Stimulated activated CD4-positive, alpha-beta T cell treated with anti-CD3 and anti-CD28 coated beads, Interleukin-2, amount 100 ng/mL, for 4 hours (primary cell): ENCODE data around the gene CRYGN.
A peak's percentile ranks its signal among the peaks of the same experiment; 100 is the strongest.

Experiments used
- DNase-seq: peaks from one replicate; pipeline ENCODE4 v3.0.0-alpha.2; 2020; ENCODE audit warnings: low read depth

Gene CRYGN

GRCh38 chr7:151459726-151460473, 20.0 kb upstream of the CRYGN start:
- no peak for DNase-seq

GRCh38 chr7:151457534-151457933, 17.6 kb upstream of the CRYGN start:
- DNase-seq, result no peak

- DNase-seq, result no peak
These were observed 16.8 kb upstream of the CRYGN start for GRCh38 chr7:151456782-151457181.

GRCh38 chr7:151456276-151456675, 16.3 kb upstream of the CRYGN start:
- no peak for DNase-seq

- DNase-seq, result no peak
These were observed 15.7 kb upstream of the CRYGN start for GRCh38 chr7:151455690-151456089.

- no peak for DNase-seq
These were observed 15.1 kb upstream of the CRYGN start for GRCh38 chr7:151454932-151455530.

GRCh38 chr7:151454305-151454704, 14.4 kb upstream of the CRYGN start:
- no peak for DNase-seq

GRCh38 chr7:151453326-151453791, 13.4 kb upstream of the CRYGN start:
- no peak for DNase-seq

GRCh38 chr7:151452680-151453325, 12.9 kb upstream of the CRYGN start:
- DNase-seq, result no peak

- DNase-seq, result no peak
These were observed 12.0 kb upstream of the CRYGN start for GRCh38 chr7:151451626-151452571.

GRCh38 chr7:151451156-151451555, 11.2 kb upstream of the CRYGN start:
- no peak for DNase-seq

- DNase-seq, result no peak
These were observed 10.0 kb upstream of the CRYGN start for GRCh38 chr7:151449990-151450389.

- peak; percentile 63 for DNase-seq
These were observed 8.6 kb upstream of the CRYGN start for GRCh38 chr7:151448261-151449252.

- no peak for DNase-seq
These were observed 7.9 kb upstream of the CRYGN start for GRCh38 chr7:151447901-151448260.

GRCh38 chr7:151447312-151447711, 7.4 kb upstream of the CRYGN start:
- DNase-seq, result no peak

GRCh38 chr7:151446412-151446811, 6.5 kb upstream of the CRYGN start:
- no peak for DNase-seq

- no peak for DNase-seq
These were observed 4.7 kb upstream of the CRYGN start for GRCh38 chr7:151444632-151445031.

GRCh38 chr7:151442776-151443496, 3.0 kb upstream of the CRYGN start:
- DNase-seq, result no peak

- DNase-seq, result no peak
These were observed 981 bp upstream of the CRYGN start for GRCh38 chr7:151440799-151441445.
